Retina (tissue), 1 donor: ENCODE data around the gene FARS2.

Experiments used
- DNase-seq: peaks from one replicate; pipeline ENCODE4 v3.0.0-alpha.2; 2016

Gene FARS2

GRCh38 chr6:5706124-5707033 lies 445.1 kb downstream of the FARS2 start:
- DNase-seq = no peak

GRCh38 chr6:5707281-5708045 lies 446.1 kb downstream of the FARS2 start:
- DNase-seq = no peak

- DNase-seq = no peak
These were observed 449.2 kb downstream of the FARS2 start for GRCh38 chr6:5710516-5710915.

GRCh38 chr6:5710936-5711335 lies 449.6 kb downstream of the FARS2 start:
- DNase-seq = no peak

GRCh38 chr6:5712349-5713215 lies 451.3 kb downstream of the FARS2 start:
- DNase-seq = no peak

- no peak for DNase-seq
These were observed 452.2 kb downstream of the FARS2 start for GRCh38 chr6:5713519-5713918.

GRCh38 chr6:5718231-5718947 lies 457.1 kb downstream of the FARS2 start:
- DNase-seq = no peak

- no peak for DNase-seq
These were observed 462.8 kb downstream of the FARS2 start for GRCh38 chr6:5723841-5724691.

- DNase-seq = no peak
These were observed 463.6 kb downstream of the FARS2 start for GRCh38 chr6:5724911-5725310.

GRCh38 chr6:5726976-5727718 lies 465.8 kb downstream of the FARS2 start:
- DNase-seq = no peak

GRCh38 chr6:5728351-5729079 lies 467.2 kb downstream of the FARS2 start:
- peak; percentile 48 for DNase-seq

GRCh38 chr6:5729080-5729434 lies 467.7 kb downstream of the FARS2 start:
- DNase-seq = peak; percentile 46

- DNase-seq = no peak
These were observed 468.7 kb downstream of the FARS2 start for GRCh38 chr6:5729813-5730517.

- DNase-seq = no peak
These were observed 469.4 kb downstream of the FARS2 start for GRCh38 chr6:5730585-5731263.

GRCh38 chr6:5731435-5731834 lies 470.1 kb downstream of the FARS2 start:
- no peak for DNase-seq

- no peak for DNase-seq
These were observed 471.2 kb downstream of the FARS2 start for GRCh38 chr6:5732496-5732895.

- no peak for DNase-seq
These were observed 474.9 kb downstream of the FARS2 start for GRCh38 chr6:5736016-5736738.

GRCh38 chr6:5737460-5737859 lies 476.1 kb downstream of the FARS2 start:
- no peak for DNase-seq
